HepG2 (cell line): ENCODE data around the gene NDOR1. TPM values are rescaled to one million over a fixed set of nuclear protein-coding genes. Genes with fewer than 3 reads are reported as not detected.

Experiments used
- ARNTL ChIP-seq: sonication (generic); formaldehyde crosslinking; IDR thresholded peaks from 2 replicates; pipeline ENCODE4 v1.4.0; 2020; ENCODE audit warnings: mild to moderate bottlenecking, missing genetic modification reagents
- BHLHE40 ChIP-seq: IDR thresholded peaks from 2 replicates; pipeline ENCODE4 v1.6.1; 2011; ENCODE audit warnings: low read length, improper control_type of control experiment
- GLI4 ChIP-seq: sonication (generic); formaldehyde crosslinking; IDR thresholded peaks from 2 replicates; pipeline ENCODE4 v1.5.1; 2020; ENCODE audit warnings: missing genetic modification reagents, mild to moderate bottlenecking, moderate library complexity, borderline replicate concordance
- HDAC1 ChIP-seq: sonication (generic); formaldehyde crosslinking; IDR thresholded peaks from 2 replicates; pipeline ENCODE4 v1.5.1; 2020; ENCODE audit warnings: mild to moderate bottlenecking, missing genetic modification reagents
- MAZ ChIP-seq, 2 experiments: sonication (generic) in 1 of 2; formaldehyde crosslinking in 1 of 2; IDR thresholded peaks; 2 replicates each; pipeline versions ENCODE4 v1.5.0 to v1.6.1; 2012 to 2020; ENCODE audit warnings: low read depth in 2 of 2, mild to moderate bottlenecking in 2 of 2, borderline replicate concordance in 1 of 2, improper control_type of control experiment in 1 of 2, low read length in 1 of 2, missing genetic modification reagents in 1 of 2, moderate library complexity in 1 of 2
- ZFX ChIP-seq: sonication (generic); formaldehyde crosslinking; IDR thresholded peaks from 2 replicates; pipeline ENCODE4 v1.4.0; 2020; ENCODE audit warnings: mild to moderate bottlenecking, low read depth, missing genetic modification reagents, moderate library complexity
- ZNF101 ChIP-seq: sonication (generic); formaldehyde crosslinking; IDR thresholded peaks from 2 replicates; pipeline ENCODE4 v1.4.0; 2020; ENCODE audit warnings: mild to moderate bottlenecking, low read depth, missing genetic modification reagents, borderline replicate concordance
- ZNF317 ChIP-seq: sonication (generic); formaldehyde crosslinking; IDR thresholded peaks from 2 replicates; pipeline ENCODE4 v1.5.0; 2020; ENCODE audit warnings: mild to moderate bottlenecking, missing genetic modification reagents
- polyA plus RNA-seq, 8 experiments: library from polyadenylated mRNA; depleted of rRNA in 3 of 8; stranded (reverse) in 7 of 8; unstranded in 1 of 8; fragments of >200 nt; fragmentation: Illumina TruSeq in 4 of 8; extraction: Trizol in 4 of 8; gene quantifications; 2 replicates each; pipeline versions ENCODE4 v1.2.1 to v1.2.3, GENCODE V29; 2011 to 2016; ENCODE audit warnings: low read depth in 4 of 8, missing spikeins in 1 of 8, mixed read lengths in 1 of 8; ENCODE audit not compliant: insufficient read depth in 1 of 8
- total RNA-seq, 5 experiments: library from RNA; depleted of rRNA; stranded (reverse); fragments of >200 nt; fragmentation: Illumina TruSeq; extraction: Trizol; gene quantifications; 2 replicates each; pipeline ENCODE4 v1.2.3, GENCODE V29; 2016; ENCODE audit warnings: low read depth in 1 of 5
- TF ChIP-seq, protein P1 (sequence below): sonication (generic); formaldehyde crosslinking; IDR thresholded peaks from 2 replicates; pipeline ENCODE4 v1.5.1; 2020; ENCODE audit warnings: mild to moderate bottlenecking, moderate library complexity, missing genetic modification reagents
- TF ChIP-seq, protein P2 (sequence below): sonication (generic); IDR thresholded peaks from 2 replicates; pipeline ENCODE4 v1.6.1; 2016; ENCODE audit warnings: low read depth, borderline replicate concordance
- TF ChIP-seq, protein P3 (sequence below): IDR thresholded peaks from 2 replicates; pipeline ENCODE4 v1.6.1; 2016
- TF ChIP-seq, protein P4 (sequence below): sonication (generic); formaldehyde crosslinking; IDR thresholded peaks from 2 replicates; pipeline ENCODE4 v1.4.0; 2020; ENCODE audit warnings: low read depth, mild to moderate bottlenecking, missing genetic modification reagents
- TF ChIP-seq, protein P5 (sequence below): sonication (generic); formaldehyde crosslinking; IDR thresholded peaks from 2 replicates; pipeline ENCODE4 v1.4.0; 2020; ENCODE audit warnings: missing genetic modification reagents
- TF ChIP-seq, protein P6 (sequence below): sonication (generic); formaldehyde crosslinking; IDR thresholded peaks from 2 replicates; pipeline ENCODE4 v1.9.0; 2021; ENCODE audit warnings: missing genetic modification reagents, borderline replicate concordance

Gene NDOR1
- total and polyA plus RNA-seq, 2 of the 13 experiments (the other 11 are each of a cell fraction or from before 2014, with no cell fraction given), result 3.6 to 8.7 TPM

DNA sequence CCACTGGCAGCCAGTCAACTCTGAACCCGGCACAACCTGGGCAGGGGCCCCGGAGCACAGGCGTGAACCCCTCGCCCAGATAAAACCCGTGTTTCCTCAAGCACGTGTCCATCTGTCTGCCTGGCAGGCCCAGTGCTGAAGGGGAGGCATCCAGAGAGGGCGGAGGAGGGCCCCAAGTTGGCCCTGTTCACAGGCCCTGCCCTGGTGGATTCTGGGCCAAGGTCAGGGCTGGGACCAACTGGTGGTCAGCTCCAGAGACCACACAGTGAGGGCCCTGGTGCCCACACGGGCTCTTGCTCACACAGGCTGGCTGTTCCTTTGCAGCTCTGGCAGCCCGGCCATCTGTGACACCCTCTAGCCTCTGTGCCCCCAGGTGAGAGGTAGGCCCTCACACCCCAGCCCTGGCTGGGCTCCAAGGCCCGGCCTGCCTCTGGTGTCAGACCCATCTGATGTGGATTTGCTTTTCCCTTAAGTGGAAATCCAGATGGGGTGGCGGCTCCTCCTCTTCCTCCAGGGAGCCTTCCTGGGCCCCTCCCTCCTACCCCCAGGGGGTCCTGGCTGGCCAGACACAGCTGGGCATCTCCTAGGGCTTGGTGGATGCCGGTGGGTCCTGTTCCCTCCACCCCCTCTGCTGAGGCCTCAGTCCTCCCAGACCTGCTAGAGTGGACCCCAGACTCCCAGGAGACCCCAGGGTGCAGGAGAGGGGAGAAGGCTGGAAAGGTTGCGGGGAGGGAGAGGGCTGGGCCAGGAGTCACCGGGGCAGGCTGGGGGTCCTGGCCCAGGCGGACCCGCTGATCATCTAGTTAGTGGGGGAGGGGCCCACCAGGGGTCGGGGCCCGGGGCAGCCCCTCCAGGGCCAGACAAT is 45.1 kb downstream of the NDOR1 start (continued):
- TF ChIP-seq, protein P1, sequence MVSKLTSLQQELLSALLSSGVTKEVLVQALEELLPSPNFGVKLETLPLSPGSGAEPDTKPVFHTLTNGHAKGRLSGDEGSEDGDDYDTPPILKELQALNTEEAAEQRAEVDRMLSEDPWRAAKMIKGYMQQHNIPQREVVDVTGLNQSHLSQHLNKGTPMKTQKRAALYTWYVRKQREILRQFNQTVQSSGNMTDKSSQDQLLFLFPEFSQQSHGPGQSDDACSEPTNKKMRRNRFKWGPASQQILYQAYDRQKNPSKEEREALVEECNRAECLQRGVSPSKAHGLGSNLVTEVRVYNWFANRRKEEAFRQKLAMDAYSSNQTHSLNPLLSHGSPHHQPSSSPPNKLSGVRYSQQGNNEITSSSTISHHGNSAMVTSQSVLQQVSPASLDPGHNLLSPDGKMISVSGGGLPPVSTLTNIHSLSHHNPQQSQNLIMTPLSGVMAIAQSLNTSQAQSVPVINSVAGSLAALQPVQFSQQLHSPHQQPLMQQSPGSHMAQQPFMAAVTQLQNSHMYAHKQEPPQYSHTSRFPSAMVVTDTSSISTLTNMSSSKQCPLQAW (CRISPR knock-in tag), result no peak
- TF ChIP-seq ARNTL (CRISPR knock-in tag) (peak; percentile 89), MAZ (IDR thresholded peaks at IDR 0.05; ENCODE audit: borderline replicate concordance, low read depth, low read length) (no peak), MAZ (CRISPR knock-in tag; IDR thresholded peaks at IDR 0.05; ENCODE audit: low read depth) (no peak), GLI4 (CRISPR knock-in tag) (no peak), HDAC1 (CRISPR knock-in tag) (peak; percentile 72), ZNF317 (0 out of 2 replicates have a peak, but pooled peaks have one; percentile 30), ZNF101 (no peak), BHLHE40 (no peak), ZFX (CRISPR knock-in tag) (peak; percentile 78)
- TF ChIP-seq, protein P2, sequence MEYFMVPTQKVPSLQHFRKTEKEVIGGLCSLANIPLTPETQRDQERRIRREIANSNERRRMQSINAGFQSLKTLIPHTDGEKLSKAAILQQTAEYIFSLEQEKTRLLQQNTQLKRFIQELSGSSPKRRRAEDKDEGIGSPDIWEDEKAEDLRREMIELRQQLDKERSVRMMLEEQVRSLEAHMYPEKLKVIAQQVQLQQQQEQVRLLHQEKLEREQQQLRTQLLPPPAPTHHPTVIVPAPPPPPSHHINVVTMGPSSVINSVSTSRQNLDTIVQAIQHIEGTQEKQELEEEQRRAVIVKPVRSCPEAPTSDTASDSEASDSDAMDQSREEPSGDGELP, result 0 out of 2 replicates have a peak, but pooled peaks have one; percentile 27
- TF ChIP-seq, protein P3, sequence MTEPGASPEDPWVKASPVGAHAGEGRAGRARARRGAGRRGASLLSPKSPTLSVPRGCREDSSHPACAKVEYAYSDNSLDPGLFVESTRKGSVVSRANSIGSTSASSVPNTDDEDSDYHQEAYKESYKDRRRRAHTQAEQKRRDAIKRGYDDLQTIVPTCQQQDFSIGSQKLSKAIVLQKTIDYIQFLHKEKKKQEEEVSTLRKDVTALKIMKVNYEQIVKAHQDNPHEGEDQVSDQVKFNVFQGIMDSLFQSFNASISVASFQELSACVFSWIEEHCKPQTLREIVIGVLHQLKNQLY, result peak; percentile 35; the same call in 1 of the 2 replicates
- TF ChIP-seq, protein P4, sequence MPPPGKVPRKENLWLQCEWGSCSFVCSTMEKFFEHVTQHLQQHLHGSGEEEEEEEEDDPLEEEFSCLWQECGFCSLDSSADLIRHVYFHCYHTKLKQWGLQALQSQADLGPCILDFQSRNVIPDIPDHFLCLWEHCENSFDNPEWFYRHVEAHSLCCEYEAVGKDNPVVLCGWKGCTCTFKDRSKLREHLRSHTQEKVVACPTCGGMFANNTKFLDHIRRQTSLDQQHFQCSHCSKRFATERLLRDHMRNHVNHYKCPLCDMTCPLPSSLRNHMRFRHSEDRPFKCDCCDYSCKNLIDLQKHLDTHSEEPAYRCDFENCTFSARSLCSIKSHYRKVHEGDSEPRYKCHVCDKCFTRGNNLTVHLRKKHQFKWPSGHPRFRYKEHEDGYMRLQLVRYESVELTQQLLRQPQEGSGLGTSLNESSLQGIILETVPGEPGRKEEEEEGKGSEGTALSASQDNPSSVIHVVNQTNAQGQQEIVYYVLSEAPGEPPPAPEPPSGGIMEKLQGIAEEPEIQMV (CRISPR knock-in tag), result 0 out of 2 replicates have a peak, but pooled peaks have one; percentile 49
- TF ChIP-seq, protein P5, sequence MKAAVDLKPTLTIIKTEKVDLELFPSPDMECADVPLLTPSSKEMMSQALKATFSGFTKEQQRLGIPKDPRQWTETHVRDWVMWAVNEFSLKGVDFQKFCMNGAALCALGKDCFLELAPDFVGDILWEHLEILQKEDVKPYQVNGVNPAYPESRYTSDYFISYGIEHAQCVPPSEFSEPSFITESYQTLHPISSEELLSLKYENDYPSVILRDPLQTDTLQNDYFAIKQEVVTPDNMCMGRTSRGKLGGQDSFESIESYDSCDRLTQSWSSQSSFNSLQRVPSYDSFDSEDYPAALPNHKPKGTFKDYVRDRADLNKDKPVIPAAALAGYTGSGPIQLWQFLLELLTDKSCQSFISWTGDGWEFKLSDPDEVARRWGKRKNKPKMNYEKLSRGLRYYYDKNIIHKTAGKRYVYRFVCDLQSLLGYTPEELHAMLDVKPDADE (CRISPR knock-in tag), result no peak
- TF ChIP-seq, protein P6, sequence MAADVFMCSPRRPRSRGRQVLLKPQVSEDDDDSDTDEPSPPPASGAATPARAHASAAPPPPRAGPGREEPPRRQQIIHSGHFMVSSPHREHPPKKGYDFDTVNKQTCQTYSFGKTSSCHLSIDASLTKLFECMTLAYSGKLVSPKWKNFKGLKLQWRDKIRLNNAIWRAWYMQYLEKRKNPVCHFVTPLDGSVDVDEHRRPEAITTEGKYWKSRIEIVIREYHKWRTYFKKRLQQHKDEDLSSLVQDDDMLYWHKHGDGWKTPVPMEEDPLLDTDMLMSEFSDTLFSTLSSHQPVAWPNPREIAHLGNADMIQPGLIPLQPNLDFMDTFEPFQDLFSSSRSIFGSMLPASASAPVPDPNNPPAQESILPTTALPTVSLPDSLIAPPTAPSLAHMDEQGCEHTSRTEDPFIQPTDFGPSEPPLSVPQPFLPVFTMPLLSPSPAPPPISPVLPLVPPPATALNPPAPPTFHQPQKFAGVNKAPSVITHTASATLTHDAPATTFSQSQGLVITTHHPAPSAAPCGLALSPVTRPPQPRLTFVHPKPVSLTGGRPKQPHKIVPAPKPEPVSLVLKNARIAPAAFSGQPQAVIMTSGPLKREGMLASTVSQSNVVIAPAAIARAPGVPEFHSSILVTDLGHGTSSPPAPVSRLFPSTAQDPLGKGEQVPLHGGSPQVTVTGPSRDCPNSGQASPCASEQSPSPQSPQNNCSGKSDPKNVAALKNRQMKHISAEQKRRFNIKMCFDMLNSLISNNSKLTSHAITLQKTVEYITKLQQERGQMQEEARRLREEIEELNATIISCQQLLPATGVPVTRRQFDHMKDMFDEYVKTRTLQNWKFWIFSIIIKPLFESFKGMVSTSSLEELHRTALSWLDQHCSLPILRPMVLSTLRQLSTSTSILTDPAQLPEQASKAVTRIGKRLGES (CRISPR knock-in tag), result no peak
